ENCODE measurements around the gene WDR64.

DNA sequence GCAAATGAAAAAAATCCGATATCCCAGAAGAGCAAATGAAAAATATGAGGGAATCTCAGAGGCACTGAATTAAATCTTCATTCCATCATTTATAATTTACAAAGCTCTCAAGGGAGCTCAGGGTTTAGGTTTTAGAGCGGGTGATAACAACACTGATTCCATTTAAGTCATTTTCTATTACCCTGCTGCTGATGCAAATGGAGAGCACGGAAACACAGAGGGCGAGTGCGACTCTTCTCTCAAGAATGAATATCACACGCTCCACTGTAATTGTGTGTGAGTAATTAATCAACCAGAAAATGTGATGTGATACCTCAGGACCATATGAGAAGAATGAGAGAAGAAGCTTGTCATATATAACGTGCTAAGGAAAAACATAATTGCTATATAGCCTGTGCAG, 34.7 kb upstream of the WDR64 start:
- no peak for TF ChIP-seq POLR2A (IDR thresholded peaks at IDR 0.05)
- TF ChIP-seq, protein P1, sequence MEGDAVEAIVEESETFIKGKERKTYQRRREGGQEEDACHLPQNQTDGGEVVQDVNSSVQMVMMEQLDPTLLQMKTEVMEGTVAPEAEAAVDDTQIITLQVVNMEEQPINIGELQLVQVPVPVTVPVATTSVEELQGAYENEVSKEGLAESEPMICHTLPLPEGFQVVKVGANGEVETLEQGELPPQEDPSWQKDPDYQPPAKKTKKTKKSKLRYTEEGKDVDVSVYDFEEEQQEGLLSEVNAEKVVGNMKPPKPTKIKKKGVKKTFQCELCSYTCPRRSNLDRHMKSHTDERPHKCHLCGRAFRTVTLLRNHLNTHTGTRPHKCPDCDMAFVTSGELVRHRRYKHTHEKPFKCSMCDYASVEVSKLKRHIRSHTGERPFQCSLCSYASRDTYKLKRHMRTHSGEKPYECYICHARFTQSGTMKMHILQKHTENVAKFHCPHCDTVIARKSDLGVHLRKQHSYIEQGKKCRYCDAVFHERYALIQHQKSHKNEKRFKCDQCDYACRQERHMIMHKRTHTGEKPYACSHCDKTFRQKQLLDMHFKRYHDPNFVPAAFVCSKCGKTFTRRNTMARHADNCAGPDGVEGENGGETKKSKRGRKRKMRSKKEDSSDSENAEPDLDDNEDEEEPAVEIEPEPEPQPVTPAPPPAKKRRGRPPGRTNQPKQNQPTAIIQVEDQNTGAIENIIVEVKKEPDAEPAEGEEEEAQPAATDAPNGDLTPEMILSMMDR (IDR thresholded peaks at IDR 0.05) = no peak

Data from testis (tissue), 2 donors.